ENCODE results near the gene PINK1. TPM values are rescaled to one million over a fixed set of nuclear protein-coding genes. Genes with fewer than 3 reads are reported as not detected.

The PINK1 gene
- total RNA-seq, 3 donors from 2014 or later = 92.1 to 146 (median 94.1) TPM

GRCh38 chr1:20634065-20634593 is 871 bp downstream of the PINK1 start:
- Histone ChIP-seq H3K36me3 (peaks cover 7% of the 10 kb centered on the region), H3K27ac (peak overlapping the region; percentile 86 to 91), H3K4me1 (no peaks in the 10 kb centered on the region), H3K4me3 (peak overlapping the region; percentile 88 to 99 (median 97)), H3K9me3 (no peaks in the 10 kb centered on the region), H3K27me3 (no peaks in the 10 kb centered on the region)
- no peak for DNase-seq (ENCODE audit: low spot score in 2 of 2)
- TF ChIP-seq POLR2AphosphoS5 (IDR thresholded peaks at IDR 0.05) (no peak), POLR2A (IDR thresholded peaks at IDR 0.05) (no peak)
- TF ChIP-seq, protein P1, sequence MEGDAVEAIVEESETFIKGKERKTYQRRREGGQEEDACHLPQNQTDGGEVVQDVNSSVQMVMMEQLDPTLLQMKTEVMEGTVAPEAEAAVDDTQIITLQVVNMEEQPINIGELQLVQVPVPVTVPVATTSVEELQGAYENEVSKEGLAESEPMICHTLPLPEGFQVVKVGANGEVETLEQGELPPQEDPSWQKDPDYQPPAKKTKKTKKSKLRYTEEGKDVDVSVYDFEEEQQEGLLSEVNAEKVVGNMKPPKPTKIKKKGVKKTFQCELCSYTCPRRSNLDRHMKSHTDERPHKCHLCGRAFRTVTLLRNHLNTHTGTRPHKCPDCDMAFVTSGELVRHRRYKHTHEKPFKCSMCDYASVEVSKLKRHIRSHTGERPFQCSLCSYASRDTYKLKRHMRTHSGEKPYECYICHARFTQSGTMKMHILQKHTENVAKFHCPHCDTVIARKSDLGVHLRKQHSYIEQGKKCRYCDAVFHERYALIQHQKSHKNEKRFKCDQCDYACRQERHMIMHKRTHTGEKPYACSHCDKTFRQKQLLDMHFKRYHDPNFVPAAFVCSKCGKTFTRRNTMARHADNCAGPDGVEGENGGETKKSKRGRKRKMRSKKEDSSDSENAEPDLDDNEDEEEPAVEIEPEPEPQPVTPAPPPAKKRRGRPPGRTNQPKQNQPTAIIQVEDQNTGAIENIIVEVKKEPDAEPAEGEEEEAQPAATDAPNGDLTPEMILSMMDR (IDR thresholded peaks at IDR 0.05) = no peak
- intact Hi-C loops (cut with DNase I; ENCODE audit: low total_unique reads) = no loop called here

GRCh38 chr1:20634594-20635084 is 1.4 kb downstream of the PINK1 start:
- peak; percentile 38 to 61 for DNase-seq (ENCODE audit: low spot score in 2 of 2)
- Histone ChIP-seq H3K27me3 (no peaks in the 10 kb centered on the region), H3K4me3 (peak overlapping the region; percentile 88 to 99 (median 97)), H3K4me1 (no peaks in the 10 kb centered on the region), H3K9me3 (no peaks in the 10 kb centered on the region), H3K36me3 (peaks cover 8% of the 10 kb centered on the region), H3K27ac (peak overlapping the region in 1 of 2 donors; percentile 86)
- TF ChIP-seq, protein P1 (IDR thresholded peaks at IDR 0.05) = no peak
- TF ChIP-seq POLR2A (IDR thresholded peaks at IDR 0.05) (no peak), POLR2AphosphoS5 (IDR thresholded peaks at IDR 0.05) (no peak)
- intact Hi-C loops (cut with DNase I; ENCODE audit: low total_unique reads) = no loop called here

GRCh38 chr1:20636785-20637347 is 3.6 kb downstream of the PINK1 start:
- H3K4me3 ChIP-seq = no peak overlapping the region
- TF ChIP-seq, protein P1 (IDR thresholded peaks at IDR 0.05) = no peak
- TF ChIP-seq POLR2AphosphoS5 (IDR thresholded peaks at IDR 0.05) = no peak
- TF ChIP-seq POLR2A (IDR thresholded peaks at IDR 0.05) = no peak
- H3K27me3 ChIP-seq = no peaks in the 10 kb centered on the region
- no peak overlapping the region for H3K27ac ChIP-seq
- no peaks in the 10 kb centered on the region for H3K9me3 ChIP-seq
- H3K36me3 ChIP-seq = peaks cover 8% of the 10 kb centered on the region
- no peak for DNase-seq (ENCODE audit: low spot score in 2 of 2)
- intact Hi-C loops (cut with DNase I; ENCODE audit: low total_unique reads) = no loop called here
- no peaks in the 10 kb centered on the region for H3K4me1 ChIP-seq

- no peaks in the 10 kb centered on the region for H3K9me3 ChIP-seq
- peaks cover 8% of the 10 kb centered on the region for H3K36me3 ChIP-seq
- H3K27ac ChIP-seq = no peak overlapping the region
- no peak overlapping the region for H3K4me3 ChIP-seq
- H3K4me1 ChIP-seq = no peaks in the 10 kb centered on the region
- TF ChIP-seq POLR2AphosphoS5 (IDR thresholded peaks at IDR 0.05) (no peak), POLR2A (IDR thresholded peaks at IDR 0.05) (no peak)
- TF ChIP-seq, protein P1 (IDR thresholded peaks at IDR 0.05) = peak in 2 of 3 donors; percentile 62 to 63
- H3K27me3 ChIP-seq = no peaks in the 10 kb centered on the region
- DNase-seq (ENCODE audit: low spot score in 2 of 2) = no peak
- intact Hi-C loops (cut with DNase I; ENCODE audit: low total_unique reads) = no loop called here
These were observed 6.9 kb downstream of the PINK1 start for GRCh38 chr1:20640183-20640597.

- Histone ChIP-seq H3K27ac (no peak overlapping the region), H3K27me3 (no peaks in the 10 kb centered on the region), H3K4me3 (no peak overlapping the region), H3K36me3 (peaks cover 8% of the 10 kb centered on the region), H3K4me1 (no peaks in the 10 kb centered on the region), H3K9me3 (no peaks in the 10 kb centered on the region)
- intact Hi-C loops (cut with DNase I; ENCODE audit: low total_unique reads) = no loop called here
- TF ChIP-seq POLR2A (IDR thresholded peaks at IDR 0.05) = no peak
- TF ChIP-seq, protein P1 (IDR thresholded peaks at IDR 0.05) = no peak
- no peak for TF ChIP-seq POLR2AphosphoS5 (IDR thresholded peaks at IDR 0.05)
- no peak for DNase-seq (ENCODE audit: low spot score in 2 of 2)
These were observed 8.7 kb downstream of the PINK1 start for GRCh38 chr1:20641975-20642374.
